Measurements from ENCODE around the gene KMT2B. TPM values are rescaled to one million over a fixed set of nuclear protein-coding genes. Genes with fewer than 3 reads are reported as not detected.
A peak's percentile ranks its signal among the peaks of the same experiment; 100 is the strongest.
"Not testable (repeated sequence)": the region's sequence is repeated elsewhere in the genome, so short reads cannot be mapped to it uniquely, and the experiment has no call there.

KMT2B gene
- total and polyA plus RNA-seq, 9 of the 15 experiments (the other 6 are each of a cell fraction or from before 2014, with no cell fraction given), result 0.63 to 43.9 (median 8.1) TPM

- Histone ChIP-seq H3K4me1 (replicated peaks in 1 of 2; ENCODE audit: control insufficient read depth in 2 of 2, insufficient read depth in 2 of 2, low read length in 2 of 2) (peaks cover 0 to 19% of the 10 kb centered on the region in 2 experiments; a peak in 2 of 5 replicates), H3K4me2 (ENCODE audit: insufficient read depth, low read length) (no peak overlapping the region), H3K9ac (ENCODE audit: insufficient read depth in 1 of 2, low read depth in 2 of 2, low read length in 2 of 2) (peak overlapping the region in 1 of 2 experiments; percentile 45; a peak in 1 of 4 replicates), H3K27me3 (ENCODE audit: control insufficient read depth in 2 of 2, insufficient read depth in 2 of 2, low read length in 2 of 2) (no peaks in the 10 kb centered on the region), H3K4me3 (no peak overlapping the region), H3K27ac (ENCODE audit: extremely low read depth, low read depth, low read length) (no peak overlapping the region), H3K9me3 (replicated peaks; ENCODE audit: control insufficient read depth, insufficient read depth, low read depth, low read length) (no peaks in the 10 kb centered on the region), H3K79me2 (ENCODE audit: control insufficient read depth, insufficient read depth, low read length) (no peaks in the 10 kb centered on the region), H3K9me1 (ENCODE audit: control insufficient read depth, insufficient read depth, low read length) (peaks cover 2% of the 10 kb centered on the region), H4K20me1 (replicated peaks; ENCODE audit: control insufficient read depth, insufficient read depth, low read length) (no peaks in the 10 kb centered on the region; the same call in 1 of the 2 replicates), H3K36me3 (ENCODE audit: control insufficient read depth, insufficient read depth, low read length) (peaks cover 35% of the 10 kb centered on the region; the same call in 1 of the 3 replicates), H2AFZ (ENCODE audit: low read depth, low read length) (no peak overlapping the region)
- FAIRE-seq (no peak), DNase-seq (ENCODE audit: extremely low read depth in 1 of 4, low spot score in 3 of 4) (no peak), ATAC-seq (no peak)
- 94% methylated on average over 12 of the region's 15 CpGs for WGBS (ENCODE audit: insufficient coverage, low coverage, missing lambda C conversion rate)
- TF ChIP-seq ZNF436 (CRISPR knock-in tag; IDR thresholded peaks at IDR 0.05) (no peak), C11orf30 (IDR thresholded peaks at IDR 0.05; ENCODE audit: low read depth) (peak; percentile 76), MTA1 (IDR thresholded peaks at IDR 0.05; ENCODE audit: borderline replicate concordance) (no peak), POLR2AphosphoS5 (IDR thresholded peaks at IDR 0.05; ENCODE audit: control insufficient read depth, insufficient read depth, low read depth, low read length) (0 out of 2 replicates have a peak, but pooled peaks have one; percentile 12), MAFG (tag; conservative IDR thresholded peaks at IDR 0.05) (peak; percentile 56), SMAD3 (CRISPR knock-in tag; conservative IDR thresholded peaks at IDR 0.05) (no peak), RBM15 (IDR thresholded peaks at IDR 0.05; ENCODE audit: insufficient read depth, low read length) (no peak), ZNF316 (IDR thresholded peaks at IDR 0.05) (peak; percentile 78), MAFK (IDR thresholded peaks at IDR 0.05; ENCODE audit: low read length) (peak; percentile 63)
- intact Hi-C loops (cut with micrococcal nuclease), result no loop called here
- in situ Hi-C loops (cut with MboI), result no loop called here
- POLR2A ChIA-PET, result interaction anchor here (0.6 to 0.7 kb wide), 2 partner anchors 11 to 52 kb away, joined by 3 read pairs; partner anchors contain the start of gene PROSER3
- CTCF ChIA-PET (ENCODE audit: low intra/inter-chr PET ratio), result no interaction called here
- no TSS peak for BruUV-seq (replicated peaks)
Observed at GRCh38 chr19:35768082-35768421, 50.2 kb downstream of the KMT2B start.

- in situ Hi-C loops (cut with MboI); H4K20me1 ChIP-seq (replicated peaks; ENCODE audit: control insufficient read depth, insufficient read depth, low read length); H3K9me3 ChIP-seq (replicated peaks; ENCODE audit: control insufficient read depth, insufficient read depth, low read depth, low read length); ATAC-seq; CTCF ChIA-PET (ENCODE audit: low intra/inter-chr PET ratio); DNase-seq (ENCODE audit: extremely low read depth in 1 of 4, low spot score in 3 of 4); H3K79me2 ChIP-seq (ENCODE audit: control insufficient read depth, insufficient read depth, low read length); FAIRE-seq; H2AFZ ChIP-seq (ENCODE audit: low read depth, low read length); intact Hi-C loops (cut with micrococcal nuclease); BruUV-seq (replicated peaks); H3K27ac ChIP-seq (ENCODE audit: extremely low read depth, low read depth, low read length); H3K9me1 ChIP-seq (ENCODE audit: control insufficient read depth, insufficient read depth, low read length); H3K4me2 ChIP-seq (ENCODE audit: insufficient read depth, low read length); H3K4me3 ChIP-seq; H3K27me3 ChIP-seq (ENCODE audit: control insufficient read depth in 2 of 2, insufficient read depth in 2 of 2, low read length in 2 of 2); H3K9ac ChIP-seq (ENCODE audit: insufficient read depth in 1 of 2, low read depth in 2 of 2, low read length in 2 of 2): not testable (repeated sequence)
- peaks cover 14% of the 10 kb centered on the region; the same call in 1 of the 3 replicates for H3K36me3 ChIP-seq (ENCODE audit: control insufficient read depth, insufficient read depth, low read length)
- 71% methylated on average over 5 of the region's 5 CpGs for WGBS (ENCODE audit: insufficient coverage, low coverage, missing lambda C conversion rate)
- POLR2A ChIA-PET, result interaction anchor here (0.6 to 1.4 kb wide), 4 partner anchors 12 to 70 kb away, joined by 3 to 9 read pairs (median 4); partner anchors contain the start of gene HSPB6
- H3K4me1 ChIP-seq (replicated peaks in 1 of 2; ENCODE audit: control insufficient read depth in 2 of 2, insufficient read depth in 2 of 2, low read length in 2 of 2), result peaks cover 10 to 30% of the 10 kb centered on the region in 2 experiments
Observed at GRCh38 chr19:35772362-35772761, 54.6 kb downstream of the KMT2B start.

Measured in K562 (cell line).